ENCODE measurements around the gene CCDC149. TPM values are rescaled to one million over a fixed set of nuclear protein-coding genes. Genes with fewer than 3 reads are reported as not detected.

CCDC149 gene
- total RNA-seq, 1 experiment from 2014 or later = 0.11 TPM

- H3K79me2 ChIP-seq (ENCODE audit: low read length) = no peaks in the 10 kb centered on the region
- no peak overlapping the region; the same call in 1 of the 2 replicates for H2AFZ ChIP-seq (ENCODE audit: low read length)
- H3K27ac ChIP-seq (ENCODE audit: low read length) = no peak overlapping the region
- no peak for DNase-seq
- H3K4me2 ChIP-seq (ENCODE audit: low read depth, low read length, poor library complexity, severe bottlenecking) = no peak overlapping the region
- H3K4me1 ChIP-seq (ENCODE audit: low read length) = peaks cover 14% of the 10 kb centered on the region
- no peaks in the 10 kb centered on the region for H4K20me1 ChIP-seq (ENCODE audit: insufficient read depth, low read depth, low read length)
- no peak overlapping the region for H3K9ac ChIP-seq (ENCODE audit: low read length)
- no peaks in the 10 kb centered on the region; the same call in 1 of the 2 replicates for H3K27me3 ChIP-seq (ENCODE audit: low read length)
- no peak overlapping the region for H3K4me3 ChIP-seq (ENCODE audit: low read length)
- H3K9me2 ChIP-seq (replicated peaks; ENCODE audit: insufficient read depth, low read length) = no peaks in the 10 kb centered on the region
- H3K9me3 ChIP-seq (ENCODE audit: low read length) = no peaks in the 10 kb centered on the region
- H3K36me3 ChIP-seq (ENCODE audit: insufficient read depth, low read length) = no peaks in the 10 kb centered on the region
Observed at GRCh38 chr4:24808955-24809354, 103.9 kb downstream of the CCDC149 start.

- H3K9me3 ChIP-seq (ENCODE audit: low read length) = no peaks in the 10 kb centered on the region
- no peaks in the 10 kb centered on the region for H3K79me2 ChIP-seq (ENCODE audit: low read length)
- H3K27ac ChIP-seq (ENCODE audit: low read length) = no peak overlapping the region
- H3K9ac ChIP-seq (ENCODE audit: low read length) = no peak overlapping the region
- H2AFZ ChIP-seq (ENCODE audit: low read length) = no peak overlapping the region; the same call in 1 of the 2 replicates
- H4K20me1 ChIP-seq (ENCODE audit: insufficient read depth, low read depth, low read length) = no peaks in the 10 kb centered on the region
- no peaks in the 10 kb centered on the region for H3K9me2 ChIP-seq (replicated peaks; ENCODE audit: insufficient read depth, low read length)
- H3K36me3 ChIP-seq (ENCODE audit: insufficient read depth, low read length) = no peaks in the 10 kb centered on the region
- no peaks in the 10 kb centered on the region for H3K27me3 ChIP-seq (ENCODE audit: low read length)
- no peak overlapping the region for H3K4me2 ChIP-seq (ENCODE audit: low read depth, low read length, poor library complexity, severe bottlenecking)
- no peak overlapping the region for H3K4me3 ChIP-seq (ENCODE audit: low read length)
- peaks cover 14% of the 10 kb centered on the region for H3K4me1 ChIP-seq (ENCODE audit: low read length)
- no peak for DNase-seq
Observed at GRCh38 chr4:24808261-24808660, 104.6 kb downstream of the CCDC149 start.

- no peak overlapping the region for H3K4me2 ChIP-seq (ENCODE audit: low read depth, low read length, poor library complexity, severe bottlenecking)
- no peaks in the 10 kb centered on the region for H4K20me1 ChIP-seq (ENCODE audit: insufficient read depth, low read depth, low read length)
Observed at GRCh38 chr4:24807611-24808010, 105.2 kb downstream of the CCDC149 start.

GRCh38 chr4:24806206-24806990 lies 106.4 kb downstream of the CCDC149 start:
- Histone ChIP-seq H3K4me1 (ENCODE audit: low read length) (peaks cover 21% of the 10 kb centered on the region), H3K9me2 (replicated peaks; ENCODE audit: insufficient read depth, low read length) (no peaks in the 10 kb centered on the region), H3K27ac (ENCODE audit: low read length) (no peak overlapping the region), H3K9ac (ENCODE audit: low read length) (no peak overlapping the region), H2AFZ (ENCODE audit: low read length) (no peak overlapping the region), H3K36me3 (ENCODE audit: insufficient read depth, low read length) (no peaks in the 10 kb centered on the region), H3K9me3 (ENCODE audit: low read length) (no peaks in the 10 kb centered on the region), H3K27me3 (ENCODE audit: low read length) (no peaks in the 10 kb centered on the region), H3K4me2 (ENCODE audit: low read depth, low read length, poor library complexity, severe bottlenecking) (no peak overlapping the region), H3K79me2 (ENCODE audit: low read length) (no peaks in the 10 kb centered on the region), H3K4me3 (ENCODE audit: low read length) (no peak overlapping the region), H4K20me1 (ENCODE audit: insufficient read depth, low read depth, low read length) (no peaks in the 10 kb centered on the region)
- no peak for DNase-seq

More at GRCh38 chr4:24807611-24808010, 105.2 kb downstream of the CCDC149 start:
- Histone ChIP-seq H3K4me1 (ENCODE audit: low read length) (peaks cover 19% of the 10 kb centered on the region), H3K4me3 (ENCODE audit: low read length) (no peak overlapping the region), H3K9me2 (replicated peaks; ENCODE audit: insufficient read depth, low read length) (no peaks in the 10 kb centered on the region), H3K36me3 (ENCODE audit: insufficient read depth, low read length) (no peaks in the 10 kb centered on the region), H3K9me3 (ENCODE audit: low read length) (no peaks in the 10 kb centered on the region), H3K27ac (ENCODE audit: low read length) (no peak overlapping the region), H3K9ac (ENCODE audit: low read length) (no peak overlapping the region), H3K79me2 (ENCODE audit: low read length) (no peaks in the 10 kb centered on the region), H3K27me3 (ENCODE audit: low read length) (no peaks in the 10 kb centered on the region), H2AFZ (ENCODE audit: low read length) (no peak overlapping the region)
- DNase-seq = no peak

- Histone ChIP-seq H4K20me1 (ENCODE audit: insufficient read depth, low read depth, low read length) (no peaks in the 10 kb centered on the region), H3K9me2 (replicated peaks; ENCODE audit: insufficient read depth, low read length) (no peaks in the 10 kb centered on the region), H3K36me3 (ENCODE audit: insufficient read depth, low read length) (no peaks in the 10 kb centered on the region), H2AFZ (ENCODE audit: low read length) (0 out of 2 replicates have a peak overlapping the region, but pooled peaks have one; percentile 18), H3K4me2 (ENCODE audit: low read depth, low read length, poor library complexity, severe bottlenecking) (peak overlapping the region; percentile 9), H3K9ac (ENCODE audit: low read length) (no peak overlapping the region), H3K79me2 (ENCODE audit: low read length) (no peaks in the 10 kb centered on the region), H3K4me1 (ENCODE audit: low read length) (peaks cover 21% of the 10 kb centered on the region), H3K27ac (ENCODE audit: low read length) (no peak overlapping the region), H3K4me3 (ENCODE audit: low read length) (no peak overlapping the region), H3K9me3 (ENCODE audit: low read length) (no peaks in the 10 kb centered on the region), H3K27me3 (ENCODE audit: low read length) (no peaks in the 10 kb centered on the region)
- DNase-seq = no peak
Observed at GRCh38 chr4:24805566-24805965, 107.3 kb downstream of the CCDC149 start.

- peaks cover 21% of the 10 kb centered on the region for H3K4me1 ChIP-seq (ENCODE audit: low read length)
- H4K20me1 ChIP-seq (ENCODE audit: insufficient read depth, low read depth, low read length) = no peaks in the 10 kb centered on the region
- H3K27me3 ChIP-seq (ENCODE audit: low read length) = no peaks in the 10 kb centered on the region
- H2AFZ ChIP-seq (ENCODE audit: low read length) = no peak overlapping the region
- H3K79me2 ChIP-seq (ENCODE audit: low read length) = no peaks in the 10 kb centered on the region
- H3K9ac ChIP-seq (ENCODE audit: low read length) = no peak overlapping the region
- no peak overlapping the region for H3K27ac ChIP-seq (ENCODE audit: low read length)
- H3K9me3 ChIP-seq (ENCODE audit: low read length) = no peaks in the 10 kb centered on the region
- H3K36me3 ChIP-seq (ENCODE audit: insufficient read depth, low read length) = no peaks in the 10 kb centered on the region
- H3K4me2 ChIP-seq (ENCODE audit: low read depth, low read length, poor library complexity, severe bottlenecking) = no peak overlapping the region
- no peak overlapping the region for H3K4me3 ChIP-seq (ENCODE audit: low read length)
- no peaks in the 10 kb centered on the region for H3K9me2 ChIP-seq (replicated peaks; ENCODE audit: insufficient read depth, low read length)
- no peak for DNase-seq
Observed at GRCh38 chr4:24805067-24805466, 107.8 kb downstream of the CCDC149 start.

GRCh38 chr4:24802648-24803047 lies 110.2 kb downstream of the CCDC149 start:
- no peaks in the 10 kb centered on the region for H3K9me2 ChIP-seq (replicated peaks; ENCODE audit: insufficient read depth, low read length)
- no peaks in the 10 kb centered on the region for H4K20me1 ChIP-seq (ENCODE audit: insufficient read depth, low read depth, low read length)
- no peaks in the 10 kb centered on the region for H3K27me3 ChIP-seq (ENCODE audit: low read length)
- H3K79me2 ChIP-seq (ENCODE audit: low read length) = no peaks in the 10 kb centered on the region
- H3K9me3 ChIP-seq (ENCODE audit: low read length) = no peaks in the 10 kb centered on the region
- no peaks in the 10 kb centered on the region for H3K36me3 ChIP-seq (ENCODE audit: insufficient read depth, low read length)
- no peak overlapping the region for H3K9ac ChIP-seq (ENCODE audit: low read length)
- no peak for DNase-seq
- no peak overlapping the region for H3K4me2 ChIP-seq (ENCODE audit: low read depth, low read length, poor library complexity, severe bottlenecking)
- H2AFZ ChIP-seq (ENCODE audit: low read length) = no peak overlapping the region
- H3K4me1 ChIP-seq (ENCODE audit: low read length) = peaks cover 14% of the 10 kb centered on the region
- H3K4me3 ChIP-seq (ENCODE audit: low read length) = no peak overlapping the region
- no peak overlapping the region for H3K27ac ChIP-seq (ENCODE audit: low read length)

- Histone ChIP-seq H4K20me1 (ENCODE audit: insufficient read depth, low read depth, low read length) (no peaks in the 10 kb centered on the region), H3K9me2 (replicated peaks; ENCODE audit: insufficient read depth, low read length) (no peaks in the 10 kb centered on the region), H3K4me3 (ENCODE audit: low read length) (no peak overlapping the region), H3K4me1 (ENCODE audit: low read length) (peaks cover 14% of the 10 kb centered on the region), H3K27ac (ENCODE audit: low read length) (no peak overlapping the region), H3K4me2 (ENCODE audit: low read depth, low read length, poor library complexity, severe bottlenecking) (no peak overlapping the region), H3K9me3 (ENCODE audit: low read length) (no peaks in the 10 kb centered on the region), H3K27me3 (ENCODE audit: low read length) (no peaks in the 10 kb centered on the region), H3K79me2 (ENCODE audit: low read length) (no peaks in the 10 kb centered on the region), H3K36me3 (ENCODE audit: insufficient read depth, low read length) (no peaks in the 10 kb centered on the region), H2AFZ (ENCODE audit: low read length) (no peak overlapping the region), H3K9ac (ENCODE audit: low read length) (no peak overlapping the region)
- no peak for DNase-seq
Observed at GRCh38 chr4:24801136-24801855, 111.5 kb downstream of the CCDC149 start.

Data from Karpas-422 (cell line).